Epithelial cell of proximal tubule (primary cell): ENCODE results near the gene CTTNBP2NL. TPM values are rescaled to one million over a fixed set of nuclear protein-coding genes. Genes with fewer than 3 reads are reported as not detected.
"Not testable (repeated sequence)": the region's sequence is repeated elsewhere in the genome, so short reads cannot be mapped to it uniquely, and the experiment has no call there.

Experiments used
- DNase-seq: peaks from one replicate; pipeline ENCODE4 v3.0.0-alpha.2; 2011; ENCODE audit warnings: low read depth
- H3K4me3 ChIP-seq: 2 replicates; pipeline ENCODE4 v1.5.1; 2011; ENCODE audit warnings: low read depth, mild to moderate bottlenecking, low read length
- CTCF ChIP-seq: conservative IDR thresholded peaks from 2 replicates; pipeline ENCODE4 v1.5.1; 2012; ENCODE audit warnings: low read depth, mild to moderate bottlenecking, low read length
- total RNA-seq: library from RNA; depleted of rRNA; stranded (reverse); fragments of >200 nt; gene quantifications from 2 replicates; pipeline ENCODE4 v1.2.3, GENCODE V29; 2015

Gene CTTNBP2NL
- total RNA-seq, 1 donor from 2014 or later = 27.2 TPM

GRCh38 chr1:112472142-112472541 lies 76.1 kb downstream of the CTTNBP2NL start:
- no peak for TF ChIP-seq CTCF
- H3K4me3 ChIP-seq = no peak overlapping the region
- no peak for DNase-seq

DNA sequence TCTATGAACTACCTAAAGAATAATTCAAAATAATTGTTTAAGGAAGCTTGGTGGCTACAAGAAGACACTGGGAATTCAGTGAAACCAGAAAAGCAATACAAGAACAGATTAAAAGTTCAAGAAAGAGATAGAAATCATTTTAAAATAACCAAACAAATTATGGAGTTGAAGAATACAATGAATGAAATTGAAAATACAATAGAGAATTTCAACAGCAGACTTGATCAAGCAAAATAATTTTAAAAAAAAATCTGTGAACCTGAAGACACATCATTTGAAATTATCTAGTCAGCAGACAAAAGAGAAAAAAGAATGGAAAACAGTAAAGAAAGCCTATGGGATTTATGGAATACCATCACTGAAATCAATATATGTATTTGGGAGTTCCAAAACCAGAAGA lies 81.5 kb downstream of the CTTNBP2NL start:
- no peak for TF ChIP-seq CTCF
- no peak overlapping the region for H3K4me3 ChIP-seq
- no peak for DNase-seq

GRCh38 chr1:112478314-112478713 lies 82.3 kb downstream of the CTTNBP2NL start:
- DNase-seq = no peak
- TF ChIP-seq CTCF = no peak
- no peak overlapping the region for H3K4me3 ChIP-seq

DNA sequence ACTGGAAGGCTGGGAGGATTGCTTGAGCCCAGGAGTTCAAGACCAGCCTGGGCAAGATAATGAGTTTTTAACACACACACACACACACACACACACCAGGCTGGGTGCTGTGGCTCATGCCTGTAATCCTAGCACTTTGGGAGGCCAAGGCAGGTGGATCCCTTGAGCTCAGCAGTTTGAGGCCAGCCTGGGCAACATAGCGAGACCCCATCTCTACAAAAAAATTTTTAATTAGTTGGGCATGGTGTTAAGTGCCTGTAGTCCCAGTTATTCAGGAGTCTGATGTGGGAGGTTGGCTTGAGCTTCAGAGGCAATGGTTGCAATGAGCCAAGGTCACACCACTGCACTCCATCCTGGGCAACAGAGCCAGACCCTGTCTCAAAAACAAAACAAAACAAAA lies 90.0 kb downstream of the CTTNBP2NL start:
- H3K4me3 ChIP-seq, DNase-seq: not testable (repeated sequence)

DNA sequence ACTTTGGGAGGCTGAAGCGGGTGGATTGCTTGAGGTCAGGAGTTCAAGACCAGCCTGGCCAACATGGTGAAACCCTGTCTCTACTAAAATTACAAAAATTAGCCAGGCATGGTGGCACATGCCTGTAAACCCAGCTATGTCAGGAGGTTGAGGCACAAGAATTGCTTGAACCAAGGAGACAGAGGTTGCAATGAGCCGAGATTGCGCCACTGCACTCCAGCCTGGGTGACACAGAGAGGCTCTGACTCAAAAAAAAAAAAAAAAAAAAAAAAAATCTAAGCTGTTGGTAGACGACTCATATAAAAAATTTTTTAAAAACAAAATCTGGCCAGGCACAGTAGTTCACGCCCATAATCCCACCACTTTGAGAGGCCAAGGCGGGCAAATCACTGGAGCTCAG lies 91.7 kb downstream of the CTTNBP2NL start:
- not testable (repeated sequence) for DNase-seq, H3K4me3 ChIP-seq

DNA sequence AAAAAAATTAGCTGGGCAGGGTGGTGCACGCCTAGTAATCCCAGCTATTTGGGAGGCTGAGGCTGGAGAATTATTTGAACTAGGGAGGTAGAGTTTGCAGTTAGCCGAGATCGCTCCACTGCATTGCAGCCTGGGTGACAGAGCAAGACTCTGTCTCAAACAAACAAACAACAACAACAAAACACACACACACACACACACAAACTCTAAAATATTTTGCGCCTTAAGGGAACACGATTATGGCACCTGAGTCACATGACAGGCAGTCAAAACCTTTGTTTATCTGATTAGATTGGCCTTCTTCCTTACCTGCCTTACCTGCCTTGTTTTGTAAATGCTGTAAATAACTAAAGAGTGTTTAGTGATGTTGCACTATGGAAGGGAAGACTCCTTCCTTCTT lies 92.1 kb downstream of the CTTNBP2NL start:
- no peak for DNase-seq
- TF ChIP-seq CTCF = no peak
- H3K4me3 ChIP-seq = no peak overlapping the region

DNA sequence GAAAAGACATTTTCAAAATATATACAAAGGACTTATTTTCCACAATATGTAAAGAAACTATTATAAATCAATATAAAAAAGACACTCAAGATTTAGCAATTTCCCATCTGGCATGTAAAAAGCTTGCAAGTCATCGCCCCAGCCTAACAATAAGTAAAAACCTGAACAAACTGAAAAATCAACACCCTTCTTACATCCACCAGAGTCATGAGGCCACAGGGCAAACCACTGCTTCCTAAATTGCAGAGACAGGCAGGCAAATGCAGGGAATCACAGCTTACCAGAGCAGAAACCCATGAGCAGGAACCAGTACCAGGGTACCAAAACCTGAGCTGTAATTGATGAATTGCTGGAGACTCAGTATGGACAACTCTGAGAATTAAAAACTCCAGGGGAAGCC lies 96.1 kb downstream of the CTTNBP2NL start:
- H3K4me3 ChIP-seq = no peak overlapping the region
- TF ChIP-seq CTCF = no peak
- no peak for DNase-seq

GRCh38 chr1:112493351-112493750 lies 97.3 kb downstream of the CTTNBP2NL start:
- H3K4me3 ChIP-seq = no peak overlapping the region
- TF ChIP-seq CTCF = no peak
- DNase-seq = no peak
